Measurements from ENCODE around the gene MUCL3.
A peak's percentile ranks its signal among the peaks of the same experiment; 100 is the strongest.
"Not testable (repeated sequence)": the region's sequence is repeated elsewhere in the genome, so short reads cannot be mapped to it uniquely, and the experiment has no call there.

MUCL3 gene

DNA sequence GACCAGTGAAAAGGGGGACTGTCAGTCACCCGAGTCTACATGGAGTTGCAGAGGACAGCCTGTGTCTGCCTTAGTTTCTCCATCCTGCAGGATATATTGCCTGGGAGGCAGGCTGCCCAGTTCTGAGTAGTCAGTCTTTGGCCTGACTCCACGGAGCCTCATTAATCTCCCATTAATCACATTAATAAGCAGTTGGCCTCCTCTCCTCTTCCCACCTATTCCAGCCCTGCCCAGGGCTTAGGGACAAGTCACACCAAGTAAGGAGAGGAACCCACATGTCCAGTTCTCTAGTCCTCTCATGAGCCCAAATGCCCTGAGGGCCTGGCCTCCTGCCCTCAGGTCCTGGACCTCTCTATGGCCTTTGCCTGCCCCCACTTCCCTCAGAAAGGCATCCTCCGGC is 1.3 kb upstream of the MUCL3 start:
- no peak for DNase-seq (ENCODE audit: low read depth, low spot score)

DNA sequence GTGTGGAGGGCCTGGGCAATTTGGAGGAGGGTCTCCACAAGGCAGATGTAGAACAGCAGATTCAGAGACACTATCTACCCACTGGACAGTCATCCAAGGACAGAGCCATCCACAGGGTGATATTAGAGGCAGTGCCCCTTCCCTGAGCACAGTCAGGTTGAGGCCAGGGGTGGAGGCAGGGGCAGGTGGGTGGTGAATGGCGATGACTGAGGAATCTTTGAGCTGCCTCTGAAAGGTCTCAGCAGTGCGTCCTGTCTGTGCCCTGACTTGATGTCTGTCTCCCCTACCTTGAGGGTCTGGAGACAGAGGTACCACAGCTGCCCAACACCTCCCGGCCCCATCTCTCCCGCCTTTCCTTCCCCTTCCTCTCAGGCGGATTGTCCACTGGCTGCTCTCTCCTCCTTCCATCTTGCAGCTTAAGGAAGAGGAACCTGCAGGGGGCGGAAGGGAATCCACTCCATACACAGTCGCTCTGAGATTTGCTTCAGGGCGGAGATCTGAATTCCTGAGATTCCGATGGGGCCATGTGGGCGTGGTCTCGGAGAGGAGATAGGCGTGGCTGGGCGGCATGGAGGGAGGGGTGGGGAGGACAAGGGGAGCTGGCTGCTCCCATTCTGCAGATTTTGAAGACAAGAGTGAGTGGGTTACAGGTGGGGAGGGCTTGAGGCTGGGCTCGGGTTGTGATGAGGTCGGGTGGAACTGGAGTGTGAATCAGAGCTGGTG is 1.7 kb downstream of the MUCL3 start:
- peak; percentile 89 for DNase-seq (ENCODE audit: low read depth, low spot score)

DNA sequence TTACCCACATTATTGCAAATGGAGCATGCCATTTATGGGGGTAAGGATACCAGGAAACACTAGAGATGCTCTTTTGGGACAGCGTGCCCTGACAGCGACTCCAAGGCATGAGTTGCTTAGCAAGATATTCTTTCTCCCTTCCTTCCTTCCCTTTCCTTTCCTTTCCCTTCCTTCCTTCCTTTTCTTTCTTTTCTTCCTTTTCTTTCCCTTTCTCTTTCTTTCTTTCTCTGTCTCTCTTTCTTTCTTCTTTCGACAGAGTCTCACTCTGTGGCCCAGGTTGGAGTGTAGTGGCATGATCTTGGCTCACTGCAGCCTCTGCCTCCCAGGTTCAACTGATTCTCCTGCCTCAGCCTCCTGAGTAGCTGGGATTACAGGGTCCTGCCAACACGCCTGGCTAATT is 3.3 kb downstream of the MUCL3 start:
- DNase-seq (ENCODE audit: low read depth, low spot score): no peak

DNA sequence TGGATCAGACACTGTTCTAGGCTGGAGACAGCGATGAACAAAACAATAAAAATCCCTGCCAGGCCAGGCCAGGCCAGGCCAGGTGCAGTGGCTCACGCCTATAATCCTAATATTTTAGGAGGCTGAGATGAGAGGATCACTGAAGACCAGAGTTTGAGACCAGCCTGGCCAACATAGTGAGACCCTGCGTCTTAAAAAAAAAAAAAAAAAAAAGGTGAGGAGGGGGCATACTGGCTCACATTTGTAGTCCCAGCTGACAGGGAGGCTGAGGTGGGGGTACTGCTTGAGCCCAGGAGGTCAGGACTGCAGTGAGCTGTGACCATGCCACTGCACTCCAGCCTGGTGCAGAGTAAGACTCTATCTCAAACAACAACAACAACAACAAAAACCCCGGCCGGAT is 4.5 kb downstream of the MUCL3 start:
- DNase-seq (ENCODE audit: low read depth, low spot score): no peak

DNA sequence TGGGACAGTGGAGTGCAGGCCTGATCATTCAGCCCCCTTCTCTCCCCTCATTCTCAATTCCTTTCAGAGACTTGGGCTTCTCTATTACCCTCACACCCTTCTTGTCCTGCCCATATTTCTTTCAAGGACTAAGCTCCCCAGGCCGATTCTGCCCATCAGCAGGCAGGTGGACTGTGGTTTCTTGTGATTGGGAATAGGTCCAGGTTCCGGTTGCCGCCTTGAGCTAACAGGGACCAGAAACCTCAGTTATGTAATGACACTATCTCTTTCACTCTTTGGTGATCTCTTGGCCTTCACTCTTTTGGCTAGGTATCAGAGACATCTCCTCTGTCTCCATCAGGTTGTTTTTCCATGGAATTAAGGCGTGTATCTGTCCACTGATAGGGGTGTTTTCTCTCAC is 6.5 kb downstream of the MUCL3 start:
- DNase-seq (ENCODE audit: low read depth, low spot score): no peak

DNA sequence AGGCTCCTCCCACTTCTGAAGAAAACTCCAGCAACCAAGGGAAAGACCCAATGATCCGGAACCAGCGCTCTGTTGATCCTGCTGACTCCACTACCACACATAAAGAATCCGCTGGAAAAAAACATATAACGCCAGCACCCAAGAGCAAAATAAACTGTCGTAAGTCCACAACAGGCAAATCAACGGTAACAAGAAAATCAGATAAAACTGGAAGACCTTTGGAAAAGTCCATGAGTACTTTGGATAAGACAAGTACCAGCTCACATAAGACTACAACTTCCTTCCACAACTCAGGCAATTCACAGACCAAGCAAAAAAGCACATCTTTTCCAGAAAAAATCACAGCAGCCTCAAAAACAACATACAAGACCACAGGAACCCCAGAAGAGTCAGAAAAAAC is 8.0 kb downstream of the MUCL3 start:
- DNase-seq (ENCODE audit: low read depth, low spot score): no peak

DNA sequence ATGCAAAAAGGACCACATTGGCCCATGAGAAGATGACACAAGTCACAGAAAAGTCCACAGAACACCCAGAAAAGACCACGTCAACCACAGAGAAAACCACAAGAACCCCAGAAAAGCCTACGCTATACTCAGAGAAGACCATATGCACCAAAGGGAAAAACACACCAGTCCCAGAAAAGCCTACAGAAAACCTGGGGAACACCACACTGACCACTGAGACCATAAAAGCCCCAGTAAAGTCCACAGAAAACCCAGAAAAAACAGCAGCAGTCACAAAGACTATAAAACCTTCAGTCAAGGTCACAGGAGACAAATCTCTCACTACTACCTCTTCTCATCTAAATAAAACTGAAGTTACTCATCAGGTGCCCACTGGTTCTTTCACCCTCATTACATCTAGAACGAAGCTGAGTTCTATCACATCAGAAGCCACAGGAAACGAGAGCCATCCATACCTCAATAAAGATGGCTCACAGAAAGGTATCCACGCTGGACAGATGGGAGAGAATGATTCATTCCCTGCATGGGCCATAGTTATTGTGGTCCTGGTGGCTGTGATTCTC is 11.2 kb downstream of the MUCL3 start:
- no peak for DNase-seq (ENCODE audit: low read depth, low spot score)

DNA sequence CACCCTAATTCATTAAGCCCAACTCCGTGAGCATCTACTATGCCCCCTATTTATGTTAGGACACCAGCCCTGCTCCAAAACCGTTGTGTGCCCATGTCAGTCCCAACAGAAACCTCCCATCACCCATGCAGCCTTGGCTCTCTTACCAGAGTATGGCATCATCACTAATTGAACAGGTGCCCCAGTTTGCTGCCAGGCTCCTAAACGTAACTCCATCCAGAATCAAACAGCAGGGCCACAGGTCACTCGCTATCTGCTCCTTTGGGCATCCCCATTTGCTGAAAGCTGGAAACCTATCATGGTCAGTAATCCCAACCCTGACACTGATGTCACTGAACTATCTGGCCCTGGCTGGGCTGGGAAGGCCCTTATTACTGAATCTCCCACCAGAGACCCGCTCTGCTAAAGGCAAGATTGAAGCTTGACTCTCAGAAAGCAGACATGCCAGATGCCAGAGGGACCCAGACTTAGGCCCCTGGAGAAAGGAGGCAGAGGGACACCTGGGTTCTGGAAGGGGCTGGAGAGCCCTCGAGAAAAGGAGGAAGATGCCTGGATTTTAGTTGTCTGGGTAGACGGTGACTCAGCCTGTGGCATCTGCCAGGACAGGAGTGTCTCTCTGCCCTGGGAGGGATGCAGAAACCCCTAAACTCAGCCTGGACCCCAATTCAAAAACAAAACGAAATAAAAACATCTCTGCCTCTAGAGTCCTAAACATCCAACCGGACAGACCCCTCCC is 14.0 kb downstream of the MUCL3 start:
- DNase-seq (ENCODE audit: low read depth, low spot score): no peak

DNA sequence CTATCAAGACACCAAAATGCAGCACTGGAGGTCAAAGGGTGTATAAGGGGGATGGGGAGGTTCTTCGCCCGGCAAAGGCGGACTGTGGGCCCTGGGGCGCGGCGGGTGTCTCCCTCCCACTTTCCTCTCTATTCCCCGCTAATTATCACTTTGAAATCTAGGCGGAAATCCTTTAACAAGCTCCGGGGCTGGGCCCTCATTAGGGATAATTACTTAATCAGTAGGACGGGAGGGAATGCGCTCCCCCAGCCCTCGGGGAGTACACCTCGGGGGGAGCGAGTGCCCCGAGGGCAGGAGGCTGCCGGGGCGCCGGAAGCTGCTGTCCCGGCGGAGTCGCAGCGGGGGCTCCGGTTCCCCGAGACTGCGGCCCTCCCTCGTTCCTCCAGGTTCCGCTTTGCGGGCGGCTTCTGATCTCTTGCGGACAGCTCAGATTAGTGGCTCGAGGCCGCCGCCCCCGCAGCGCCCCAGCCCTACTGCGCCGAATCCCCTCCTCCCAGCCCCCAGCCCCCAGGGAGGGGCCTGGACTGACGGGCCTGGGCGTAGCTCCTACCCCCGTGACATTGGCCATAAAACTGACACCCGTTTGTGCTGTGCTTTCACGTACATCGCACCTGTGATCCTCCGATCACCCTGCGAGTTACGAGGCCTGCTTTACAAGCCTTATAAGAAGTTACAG is 14.7 kb downstream of the MUCL3 start:
- no peak for DNase-seq (ENCODE audit: low read depth, low spot score)

DNA sequence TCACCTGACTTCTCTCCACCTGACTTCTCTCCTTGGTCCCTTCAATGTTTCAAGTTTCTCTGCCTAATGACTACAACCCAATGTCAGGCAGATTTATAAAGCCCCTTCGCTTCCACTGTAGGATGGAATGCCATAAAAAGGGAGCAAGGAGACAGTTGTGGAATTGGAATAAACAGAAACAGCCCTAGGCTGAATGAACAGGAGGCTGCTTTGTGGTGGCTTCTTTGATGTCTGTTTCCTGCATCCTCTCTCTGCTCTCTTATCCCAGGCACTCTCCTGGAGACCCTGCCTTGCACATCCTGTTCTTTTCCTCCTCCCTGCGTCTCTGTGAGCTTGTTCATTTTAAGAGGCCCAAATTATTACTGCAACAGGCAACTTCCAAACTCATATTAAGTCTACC is 16.9 kb downstream of the MUCL3 start:
- no peak for DNase-seq (ENCODE audit: low read depth, low spot score)

DNA sequence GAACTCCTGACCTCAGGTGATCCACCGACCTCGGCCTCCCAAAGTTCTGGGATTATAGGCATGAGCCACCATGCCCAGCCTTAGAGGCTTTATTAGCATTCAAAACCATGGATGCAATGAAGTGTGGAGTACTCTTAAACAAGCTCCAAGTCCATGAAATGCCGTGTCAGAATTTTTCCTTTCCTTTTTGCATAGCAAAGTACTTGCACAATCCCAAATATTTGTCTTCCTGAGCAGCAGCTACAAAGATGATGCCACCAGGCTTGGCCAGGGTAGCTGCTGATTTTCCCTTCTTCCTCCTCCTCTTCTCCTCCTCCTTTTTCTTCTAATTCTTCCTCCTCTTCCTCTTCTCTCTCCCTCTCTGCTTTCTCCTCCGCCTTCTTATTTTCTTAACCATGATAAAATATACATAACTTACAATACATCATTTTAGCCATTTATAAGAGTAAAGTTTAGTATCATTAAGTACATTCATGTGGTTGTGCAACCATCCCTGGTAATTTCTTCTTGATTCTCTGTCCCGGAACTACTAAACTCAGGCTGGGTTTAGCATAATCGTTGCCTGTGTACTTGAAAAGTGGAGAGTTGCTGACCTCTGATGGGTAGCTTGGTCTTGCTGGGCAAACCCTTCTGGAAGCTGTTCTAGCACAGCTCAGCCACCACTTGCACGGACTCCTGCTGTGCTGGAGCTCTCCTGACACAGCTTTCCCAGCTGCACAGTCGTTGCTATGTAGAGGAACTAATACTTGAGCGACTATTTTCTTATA is 20.3 kb downstream of the MUCL3 start:
- no peak for DNase-seq (ENCODE audit: low read depth, low spot score)

DNA sequence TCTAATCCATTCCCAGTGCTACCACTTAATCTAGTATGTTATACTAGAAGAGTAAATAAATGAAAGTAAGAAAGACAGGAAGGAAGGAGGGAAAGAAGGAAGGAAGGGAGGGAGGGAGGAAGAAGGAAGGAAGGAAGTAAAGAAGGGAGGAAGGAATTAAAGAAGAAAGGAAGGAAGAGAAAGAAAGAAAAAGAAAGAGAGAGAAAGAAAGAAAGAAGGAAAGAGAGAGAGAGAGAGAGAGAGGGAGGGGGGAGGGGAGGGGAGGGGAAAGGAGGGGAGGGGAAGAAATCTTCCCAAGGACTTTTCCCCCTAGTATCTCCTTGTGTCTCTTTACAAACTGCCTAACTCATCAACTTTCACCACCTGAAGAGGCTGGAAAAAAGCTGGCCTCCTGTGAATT is 21.9 kb downstream of the MUCL3 start:
- DNase-seq (ENCODE audit: low read depth, low spot score): no peak

DNA sequence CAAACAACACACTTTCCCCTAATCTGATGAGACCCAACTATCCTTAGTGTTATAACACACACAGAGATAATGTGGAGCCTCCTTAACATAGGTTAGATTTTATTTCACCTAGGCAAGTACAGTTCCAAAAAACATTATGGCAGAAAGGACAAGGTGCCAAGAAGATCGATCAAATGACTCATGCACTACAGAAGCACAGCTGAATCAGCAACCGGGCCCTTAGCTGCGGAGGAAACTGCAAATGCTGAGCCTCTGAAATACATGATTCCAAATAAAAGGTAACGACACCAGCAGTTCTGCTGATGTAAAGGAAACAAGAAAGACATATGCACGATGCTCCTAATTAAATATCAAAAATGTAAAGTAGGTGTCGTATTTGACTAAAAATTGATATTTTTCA is 22.9 kb downstream of the MUCL3 start:
- DNase-seq (ENCODE audit: low read depth, low spot score): no peak

DNA sequence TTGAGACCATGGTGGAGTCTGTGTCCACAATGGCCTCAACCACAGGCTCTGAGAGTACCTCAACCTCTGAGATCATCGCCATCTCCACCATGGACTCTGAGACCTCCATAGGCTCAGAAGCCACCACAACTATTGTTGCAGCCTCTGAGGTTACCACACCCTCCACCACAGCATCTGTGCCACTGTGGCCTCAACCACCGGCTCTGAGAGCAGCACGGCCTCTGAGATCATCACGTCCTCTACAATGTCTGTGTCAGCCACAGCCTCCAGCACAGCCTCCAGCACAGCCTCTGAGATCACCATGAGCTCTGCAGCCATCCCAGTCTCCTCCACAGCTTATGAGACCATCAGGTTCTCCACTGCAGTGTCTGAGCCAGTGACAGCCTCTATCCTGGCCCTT is 23.3 kb downstream of the MUCL3 start:
- no peak for DNase-seq (ENCODE audit: low read depth, low spot score)

DNA sequence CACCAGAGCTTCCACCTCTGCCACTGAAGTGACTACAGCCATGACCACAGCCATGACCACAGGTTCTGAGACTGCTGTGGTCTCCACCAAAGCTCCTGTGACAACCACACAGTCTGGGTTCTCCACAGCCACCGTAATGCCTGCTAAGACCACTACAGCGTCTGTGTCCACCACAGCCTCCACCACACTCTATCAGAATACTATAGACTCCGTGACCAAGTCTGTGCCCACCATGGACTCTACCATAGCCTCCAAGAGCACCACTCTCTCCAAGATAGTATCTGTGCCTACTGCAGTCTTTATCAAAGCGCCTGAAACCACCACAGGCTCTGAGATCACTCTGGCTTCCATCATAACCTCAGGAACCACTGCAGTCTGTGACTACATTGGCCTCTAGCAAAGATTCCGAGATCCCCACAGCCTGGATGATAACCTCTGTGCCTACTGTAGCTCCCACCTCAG is 24.4 kb downstream of the MUCL3 start:
- no peak for DNase-seq (ENCODE audit: low read depth, low spot score)

DNA sequence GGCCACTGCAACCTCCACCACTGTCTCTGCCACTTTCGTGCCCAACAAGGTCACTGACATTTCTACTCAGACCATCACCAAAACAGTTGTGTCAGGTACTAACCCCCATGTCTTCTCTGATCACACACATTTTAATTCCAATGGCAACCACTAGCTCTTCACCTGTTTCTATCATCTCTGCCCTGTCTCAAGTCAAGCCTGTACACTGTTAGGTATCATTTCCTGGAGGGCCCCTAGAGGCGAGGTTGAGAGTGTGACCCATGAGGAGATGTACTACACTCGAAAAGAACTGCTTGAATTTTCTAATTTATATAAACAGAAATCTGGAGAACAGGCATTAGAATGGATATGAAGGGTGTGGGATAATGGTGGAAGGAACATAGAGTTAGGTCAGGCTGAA is 25.4 kb downstream of the MUCL3 start:
- DNase-seq (ENCODE audit: low read depth, low spot score): no peak

DNA sequence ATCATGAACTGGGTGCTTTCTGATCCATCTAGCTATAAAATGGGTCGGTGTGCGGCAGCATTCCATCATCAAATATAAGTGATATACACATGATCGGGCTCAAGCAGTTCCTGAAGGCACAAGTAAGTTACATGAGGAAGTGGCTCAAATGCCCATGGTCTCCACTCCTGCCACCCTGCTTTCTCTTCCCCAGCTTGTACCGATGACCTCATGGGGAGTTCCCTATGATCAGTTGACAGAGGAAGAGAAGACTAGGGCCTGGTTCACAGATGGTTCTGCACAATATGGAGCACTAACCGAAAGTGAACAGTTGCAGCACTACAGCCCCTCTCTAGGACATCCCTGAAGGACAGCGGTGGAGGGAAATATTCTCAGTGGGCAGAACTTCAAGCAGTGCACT is 28.4 kb downstream of the MUCL3 start:
- not testable (repeated sequence) for DNase-seq (ENCODE audit: low read depth, low spot score)

DNA sequence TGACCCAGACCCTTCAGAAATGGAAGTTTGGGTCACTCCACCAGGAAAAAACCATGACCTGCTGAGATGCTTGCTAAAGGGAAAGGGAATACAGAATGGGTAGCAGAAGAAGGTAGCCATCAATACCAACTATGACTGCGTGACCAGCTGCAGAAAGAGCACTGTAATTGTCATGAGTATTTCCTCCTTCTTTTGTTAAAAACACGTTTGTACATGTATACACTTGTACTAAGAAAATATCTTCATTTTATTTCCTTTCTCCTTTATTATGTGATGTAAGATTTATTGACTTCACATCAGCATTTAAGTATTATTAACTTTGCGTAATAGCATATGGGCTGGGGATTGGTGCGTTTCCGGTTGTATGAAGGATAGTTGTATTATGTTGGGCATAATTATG is 30.2 kb downstream of the MUCL3 start:
- no peak for DNase-seq (ENCODE audit: low read depth, low spot score)

DNA sequence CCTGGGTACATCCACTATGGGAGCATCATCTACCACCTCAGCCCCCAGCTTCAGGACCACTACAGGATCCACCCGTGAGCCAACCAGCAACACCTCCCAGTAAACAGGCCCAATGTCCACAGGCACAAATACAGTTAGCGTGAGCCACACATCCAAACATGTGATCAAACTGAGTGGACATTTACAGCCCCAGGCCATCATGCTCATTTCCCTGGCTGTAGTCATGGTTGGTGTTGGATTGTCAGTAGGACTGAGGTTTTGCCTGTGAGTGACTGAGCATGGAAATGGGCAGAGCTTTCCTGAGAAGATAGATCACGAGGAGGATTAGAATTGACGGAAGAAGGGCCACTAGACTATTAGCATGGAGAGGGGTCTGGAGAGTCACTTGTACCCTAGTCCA is 32.0 kb downstream of the MUCL3 start:
- DNase-seq (ENCODE audit: low read depth, low spot score): no peak

DNA sequence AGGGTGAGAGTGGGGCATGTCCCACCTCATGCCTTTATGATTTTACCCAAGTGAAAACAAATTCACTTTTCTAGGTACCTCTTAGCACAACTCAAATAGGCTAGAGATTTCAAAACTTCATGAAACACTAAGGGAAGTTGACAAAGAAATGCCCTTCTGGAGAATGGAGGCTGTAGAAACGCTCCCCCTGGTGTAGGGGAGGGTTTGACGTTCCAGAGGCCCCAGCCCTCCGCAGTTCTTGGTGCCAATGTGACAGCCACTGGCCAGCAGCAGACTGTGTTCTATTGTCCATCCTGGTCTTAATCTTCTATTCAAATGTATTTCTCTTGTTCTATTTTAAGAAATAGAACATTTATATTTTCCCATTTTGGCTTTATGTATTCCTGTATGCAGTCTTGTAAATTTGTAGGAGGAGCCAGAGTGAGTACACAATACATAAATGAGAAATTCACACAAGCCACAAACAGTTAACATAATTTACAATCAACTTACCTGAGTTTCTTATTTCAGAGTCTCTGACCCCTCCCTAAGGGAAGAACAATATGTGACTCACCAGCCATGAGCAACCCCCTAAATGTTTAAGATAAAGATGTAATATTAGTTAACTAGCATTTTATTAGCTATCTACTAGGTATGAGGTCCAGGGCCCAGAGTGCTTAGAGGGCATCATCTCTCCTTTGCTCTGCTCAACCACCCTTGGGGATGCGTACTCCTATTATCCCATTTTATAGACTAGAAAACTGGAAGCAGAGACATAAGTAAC is 33.9 kb downstream of the MUCL3 start:
- DNase-seq (ENCODE audit: low read depth, low spot score): no peak

DNA sequence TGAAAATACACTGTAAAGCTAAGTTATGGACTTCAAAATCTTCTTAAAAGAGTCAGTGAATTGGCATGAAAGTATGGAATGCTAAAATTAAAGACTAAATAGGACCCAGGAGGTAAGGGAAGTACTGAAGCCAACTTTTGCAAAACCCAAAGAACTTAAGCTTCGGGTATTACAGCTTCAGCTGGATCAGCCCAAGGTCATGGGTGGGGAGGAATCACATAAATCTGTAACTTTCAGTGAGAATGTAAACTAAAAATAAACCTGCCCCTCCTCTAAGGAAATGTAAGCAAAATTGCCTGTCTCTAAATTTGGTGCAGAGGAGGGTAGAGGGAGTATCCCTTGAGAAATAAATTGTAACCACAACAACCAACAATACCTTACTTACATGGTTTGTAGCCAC is 38.4 kb downstream of the MUCL3 start:
- DNase-seq (ENCODE audit: low read depth, low spot score): no peak

All from iPS DF 19.7 (cell line).